ENCODE data around the gene MTSS2.
A peak's percentile ranks its signal among the peaks of the same experiment; 100 is the strongest.
"Not testable (repeated sequence)": the region's sequence is repeated elsewhere in the genome, so short reads cannot be mapped to it uniquely, and the experiment has no call there.

MTSS2 gene

DNA sequence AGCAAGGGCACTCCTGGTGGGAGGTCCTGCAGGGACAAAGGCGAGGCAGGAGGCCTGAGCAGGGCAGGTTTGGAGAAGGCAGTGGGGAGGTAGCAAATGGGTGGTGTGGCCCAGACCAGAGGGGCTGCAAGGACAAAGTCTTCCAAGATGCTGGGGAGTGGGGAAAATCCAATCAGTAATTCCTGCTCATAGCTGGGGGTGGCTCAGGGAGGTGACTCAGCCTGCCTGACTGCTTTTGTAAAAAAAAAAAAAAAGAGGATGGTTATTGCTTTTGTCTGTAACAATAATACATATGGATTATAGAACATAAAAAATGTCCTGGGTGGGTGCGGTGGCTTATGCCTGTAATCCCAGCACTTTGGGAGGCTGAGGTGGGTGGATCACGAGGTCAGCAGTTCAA lies 34.3 kb downstream of the MTSS2 start:
- no peak for DNase-seq (ENCODE audit: low read depth)

DNA sequence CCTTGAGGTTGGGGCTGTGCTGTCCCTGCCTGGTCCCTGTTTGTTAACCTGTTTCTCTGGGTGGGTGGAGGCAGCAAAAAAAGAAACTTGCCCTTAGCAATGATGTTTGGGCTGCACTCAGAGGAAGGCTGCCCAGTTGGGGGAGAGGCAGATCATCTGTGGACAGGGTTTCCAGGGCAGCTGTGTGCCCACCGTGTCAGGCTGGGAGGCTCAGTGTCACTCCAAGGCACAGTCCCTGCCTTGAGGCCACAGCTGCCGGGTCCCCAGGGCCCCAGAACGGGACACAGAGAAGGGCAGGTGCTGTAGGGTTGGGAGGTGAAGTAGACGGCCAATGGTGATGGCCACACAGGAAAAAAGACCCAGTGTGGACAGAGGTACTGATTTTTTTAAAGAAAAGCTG lies 35.6 kb downstream of the MTSS2 start:
- no peak for DNase-seq (ENCODE audit: low read depth)

DNA sequence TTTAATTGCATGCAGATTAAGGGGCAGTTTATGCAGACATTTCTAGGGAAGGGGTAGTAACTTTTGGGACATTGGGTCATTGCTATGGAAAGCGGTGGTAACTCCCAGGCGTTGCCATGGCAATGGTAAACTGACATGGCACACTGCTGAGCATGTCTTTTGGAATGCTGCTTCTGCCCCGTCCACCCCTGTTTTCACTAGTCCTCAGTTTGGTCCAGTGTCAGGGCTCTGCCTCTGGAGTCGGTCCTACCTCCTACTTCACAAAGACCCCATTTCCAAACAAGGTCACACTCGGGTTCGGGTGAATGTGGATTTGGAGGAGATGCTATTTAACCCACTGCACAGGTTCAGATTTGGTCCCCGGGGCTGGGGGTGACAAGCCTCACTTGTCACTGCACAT lies 36.6 kb downstream of the MTSS2 start:
- DNase-seq (ENCODE audit: low read depth), result no peak

DNA sequence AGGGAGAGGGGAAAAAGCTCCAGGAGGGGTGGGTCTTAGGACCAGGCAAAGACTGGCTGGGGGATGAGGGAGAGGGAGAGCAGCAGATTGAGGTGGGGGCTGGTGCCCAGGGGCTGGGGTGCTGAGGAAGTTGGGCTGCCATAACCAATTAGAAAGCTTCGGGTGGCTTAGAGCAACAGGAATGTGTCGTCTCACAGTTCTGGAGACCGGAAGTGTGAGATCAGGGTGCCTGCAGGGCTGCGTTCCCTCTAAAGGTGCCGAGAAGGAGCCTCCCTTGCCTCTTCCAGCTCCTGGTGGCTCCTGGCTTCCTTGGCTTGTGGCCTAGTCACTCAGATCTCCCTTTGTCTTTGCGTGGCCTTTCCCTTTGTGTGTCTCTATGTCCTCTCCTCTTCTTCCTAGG lies 37.2 kb downstream of the MTSS2 start:
- DNase-seq (ENCODE audit: low read depth), result no peak

DNA sequence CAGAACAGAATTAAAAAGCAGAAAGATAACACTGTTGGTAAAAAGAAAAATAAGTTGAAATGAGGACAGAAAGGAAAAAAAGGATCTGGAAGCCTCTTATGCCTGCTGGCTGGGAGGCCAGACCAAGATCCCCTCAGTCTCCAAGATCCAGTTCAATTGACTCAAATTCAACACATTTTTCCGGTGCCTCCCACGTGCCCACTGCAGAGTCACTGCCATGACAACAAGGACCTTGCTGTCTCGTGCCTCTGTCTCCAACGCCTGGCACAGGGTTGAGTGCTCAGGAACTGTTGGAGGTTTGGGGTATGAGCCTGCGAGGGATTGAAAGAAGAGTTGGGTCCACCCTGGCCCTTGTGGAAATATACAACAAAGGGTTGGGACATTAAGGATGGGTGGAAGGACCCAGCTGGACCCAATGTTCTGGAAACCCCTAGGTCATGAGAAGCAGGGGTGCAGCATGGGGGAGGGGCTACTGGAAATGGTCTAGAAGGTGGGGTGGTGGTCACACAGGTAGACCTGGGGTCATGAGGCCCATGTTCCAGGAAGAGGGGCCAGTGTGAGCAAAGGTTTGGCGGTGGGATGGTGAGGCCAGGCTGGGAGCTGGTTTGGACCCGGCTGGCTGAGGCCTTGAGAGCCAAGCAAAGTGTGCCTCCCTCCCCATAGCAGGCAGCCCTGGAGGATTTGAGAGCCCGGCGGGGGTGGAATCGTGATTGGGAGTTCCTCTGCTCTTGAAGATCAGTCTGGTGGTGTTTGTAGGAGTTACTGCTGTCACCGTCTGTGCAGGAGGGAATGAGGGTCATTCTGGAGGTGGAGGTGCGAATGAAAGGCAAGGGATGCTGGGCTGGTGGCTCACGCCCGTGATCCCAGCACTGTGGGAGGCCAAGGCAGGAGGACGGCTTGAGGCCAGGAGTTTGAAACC lies 38.2 kb downstream of the MTSS2 start:
- no peak for DNase-seq (ENCODE audit: low read depth)

DNA sequence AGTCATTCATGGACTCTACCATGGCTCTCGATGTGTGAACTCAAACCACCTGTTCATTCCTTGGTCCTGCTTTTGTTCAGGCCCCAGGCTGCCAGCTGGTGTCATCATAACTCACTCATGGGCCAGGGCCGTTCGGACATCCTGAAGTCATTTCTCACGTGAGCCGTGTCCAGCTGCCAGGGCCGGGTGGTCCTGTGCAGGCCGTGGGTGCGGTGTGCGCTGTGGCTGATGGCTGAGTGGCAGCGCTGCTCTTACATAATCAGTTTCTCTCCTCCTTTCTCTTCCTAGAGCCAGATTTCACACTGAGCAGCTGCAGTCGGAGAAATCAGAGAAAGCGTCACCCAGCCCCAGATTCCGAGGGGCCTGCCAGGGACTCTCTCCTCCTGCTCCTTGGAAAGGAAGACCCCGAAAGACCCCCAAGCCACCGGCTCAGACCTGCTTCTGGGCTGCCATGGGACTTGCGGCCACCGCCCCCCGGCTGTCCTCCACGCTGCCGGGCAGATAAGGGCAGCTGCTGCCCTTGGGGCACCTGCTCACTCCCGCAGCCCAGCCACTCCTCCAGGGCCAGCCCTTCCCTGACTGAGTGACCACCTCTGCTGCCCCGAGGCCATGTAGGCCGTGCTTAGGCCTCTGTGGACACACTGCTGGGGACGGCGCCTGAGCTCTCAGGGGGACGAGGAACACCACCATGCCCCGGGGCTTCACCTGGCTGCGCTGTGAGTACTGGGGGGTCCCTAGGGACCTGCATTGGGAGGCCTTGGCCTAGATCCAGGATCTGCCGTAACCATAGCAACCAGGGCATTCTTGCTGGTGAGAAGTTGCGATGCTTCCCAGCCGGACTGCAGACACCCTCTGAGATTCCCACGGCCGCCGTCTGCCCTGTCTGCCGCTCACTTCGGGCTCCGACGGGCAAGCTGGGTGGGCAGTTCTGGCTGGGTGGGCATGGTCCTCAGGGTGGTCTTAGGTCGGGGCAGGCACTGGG lies 39.3 kb downstream of the MTSS2 start, which contains the start of gene IL34:
Gene IL34, plus strand, starts transcription at position 300 of the 982 bp plus-strand sequence. Its CDS starts 389 bp downstream, at position 689.
- DNase-seq (ENCODE audit: low read depth), result no peak

DNA sequence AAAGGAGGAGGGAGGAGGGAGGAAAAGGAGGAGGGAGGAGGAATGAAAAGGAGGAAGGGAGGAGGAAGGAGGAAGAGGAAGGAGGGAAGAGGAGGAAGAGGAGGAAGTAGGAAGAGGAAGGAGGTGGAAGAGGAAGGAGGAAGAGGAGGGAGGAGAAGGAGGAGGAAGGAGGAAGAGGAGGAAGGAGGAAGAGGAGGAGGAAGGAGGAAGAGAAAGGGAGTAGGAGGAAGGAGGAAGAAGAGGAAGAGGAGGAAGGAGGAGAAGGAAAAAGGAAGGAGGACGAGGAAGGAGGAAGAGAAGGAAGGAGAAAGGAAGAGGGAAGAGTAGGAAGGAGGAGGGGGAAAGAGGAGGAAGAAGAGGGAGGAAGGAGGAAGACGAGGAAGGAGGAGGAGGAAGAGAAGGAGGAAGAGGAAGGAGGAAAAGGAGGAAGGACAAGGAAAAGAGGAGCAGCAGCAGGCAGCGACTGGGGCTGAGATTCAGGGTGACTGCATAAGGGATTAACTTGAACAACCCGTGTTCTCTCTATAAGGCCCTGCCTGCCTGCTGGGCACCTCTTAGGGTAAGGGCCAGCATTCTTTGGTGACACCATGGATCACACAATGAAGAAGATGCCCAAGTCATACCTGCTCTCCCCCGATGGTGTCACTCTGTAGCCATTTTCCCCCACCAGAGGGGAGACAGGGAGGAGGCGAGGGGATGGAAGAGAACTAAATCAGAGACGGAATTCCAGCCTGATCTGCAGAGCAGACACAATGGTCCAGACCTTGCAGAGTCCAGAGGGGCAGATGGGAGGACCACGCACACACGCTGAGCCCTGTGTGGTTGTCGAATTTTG lies 40.9 kb downstream of the MTSS2 start:
- DNase-seq (ENCODE audit: low read depth), result no peak

DNA sequence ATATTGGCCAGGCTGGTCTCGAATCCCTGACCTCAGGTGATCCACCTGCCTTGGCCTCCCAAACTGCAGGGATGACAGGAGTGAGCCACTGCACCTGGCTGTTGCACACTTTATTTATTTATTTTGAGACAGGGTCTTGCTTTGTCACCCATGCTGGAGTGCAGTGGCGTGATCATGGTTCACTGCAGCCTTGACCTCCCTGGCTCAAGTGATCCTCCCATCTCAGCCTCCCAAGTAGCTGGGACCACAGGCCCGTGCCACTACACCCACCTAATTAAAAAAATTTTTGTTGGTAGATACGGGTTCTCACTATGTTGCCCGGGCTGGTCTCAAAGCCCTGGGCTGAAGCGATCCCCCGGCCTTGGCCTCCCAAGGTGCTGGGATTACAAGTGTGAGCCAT lies 42.6 kb downstream of the MTSS2 start:
- not testable (repeated sequence) for DNase-seq (ENCODE audit: low read depth)

DNA sequence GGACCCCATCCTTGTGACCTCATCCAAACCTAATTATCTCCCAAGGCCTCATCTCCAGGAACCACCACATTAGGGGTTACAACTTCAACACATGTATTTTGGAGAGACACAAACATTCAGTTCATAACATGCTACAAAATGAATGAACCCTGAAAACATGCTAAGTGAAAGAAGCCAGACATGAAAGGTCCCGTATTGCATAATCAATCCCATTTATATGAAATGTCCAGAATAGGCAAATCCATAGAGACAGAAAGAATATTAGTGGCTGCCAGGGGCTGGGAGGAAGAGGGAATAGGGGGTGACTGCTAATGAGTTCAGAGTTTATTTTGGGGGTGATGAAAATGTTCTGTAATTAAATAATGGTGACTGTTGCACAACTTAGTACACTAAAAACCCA lies 43.2 kb downstream of the MTSS2 start:
- no peak for DNase-seq (ENCODE audit: low read depth)

DNA sequence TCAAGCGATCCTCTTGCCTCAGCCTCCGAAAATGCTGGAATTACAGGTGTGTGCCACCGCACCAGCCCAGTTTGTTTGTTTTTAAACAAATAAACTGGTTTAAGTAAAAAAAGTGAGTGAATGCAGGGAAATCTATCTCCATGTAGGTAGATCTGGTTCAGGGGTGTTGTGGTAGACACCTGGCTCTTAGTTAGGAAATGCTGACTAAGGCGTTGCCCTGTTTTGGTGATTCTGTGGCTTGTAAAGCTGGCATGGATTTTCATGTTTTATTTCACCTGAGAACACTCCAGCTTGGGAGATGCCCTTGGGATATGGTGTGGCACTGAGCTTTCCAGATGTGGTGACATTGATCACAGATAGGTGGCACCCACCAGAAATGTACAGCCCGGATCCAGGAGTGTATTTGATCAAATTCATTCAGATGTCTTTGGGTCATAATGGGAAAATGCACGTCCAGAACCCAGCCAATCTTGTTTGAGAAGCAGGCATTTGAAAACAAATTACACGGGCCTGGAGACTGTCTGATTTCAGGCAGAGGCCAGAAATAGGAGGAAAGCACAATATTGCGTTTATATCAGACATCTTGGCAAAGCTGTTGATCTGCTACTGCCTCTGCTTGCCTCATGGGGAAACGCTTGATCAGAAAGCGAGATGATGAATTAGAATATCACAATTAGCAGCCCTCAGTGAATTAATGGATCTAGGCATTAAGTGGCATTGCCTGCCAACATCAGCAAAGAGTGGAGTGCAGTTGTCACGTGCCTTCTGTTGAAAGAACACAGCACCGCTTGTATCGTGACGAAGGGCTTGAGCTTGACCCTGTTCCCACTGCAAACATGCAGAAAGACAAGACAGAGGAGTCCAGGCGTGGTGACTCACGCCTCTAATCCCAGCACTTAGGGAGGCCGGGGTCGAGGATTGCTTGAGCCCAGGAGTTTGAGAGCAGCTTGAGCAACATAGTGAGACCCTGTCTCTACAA lies 46.8 kb downstream of the MTSS2 start:
- peak; percentile 92 for DNase-seq (ENCODE audit: low read depth)
